Measurements from ENCODE around the gene NSD1.

Gene NSD1, protein sequence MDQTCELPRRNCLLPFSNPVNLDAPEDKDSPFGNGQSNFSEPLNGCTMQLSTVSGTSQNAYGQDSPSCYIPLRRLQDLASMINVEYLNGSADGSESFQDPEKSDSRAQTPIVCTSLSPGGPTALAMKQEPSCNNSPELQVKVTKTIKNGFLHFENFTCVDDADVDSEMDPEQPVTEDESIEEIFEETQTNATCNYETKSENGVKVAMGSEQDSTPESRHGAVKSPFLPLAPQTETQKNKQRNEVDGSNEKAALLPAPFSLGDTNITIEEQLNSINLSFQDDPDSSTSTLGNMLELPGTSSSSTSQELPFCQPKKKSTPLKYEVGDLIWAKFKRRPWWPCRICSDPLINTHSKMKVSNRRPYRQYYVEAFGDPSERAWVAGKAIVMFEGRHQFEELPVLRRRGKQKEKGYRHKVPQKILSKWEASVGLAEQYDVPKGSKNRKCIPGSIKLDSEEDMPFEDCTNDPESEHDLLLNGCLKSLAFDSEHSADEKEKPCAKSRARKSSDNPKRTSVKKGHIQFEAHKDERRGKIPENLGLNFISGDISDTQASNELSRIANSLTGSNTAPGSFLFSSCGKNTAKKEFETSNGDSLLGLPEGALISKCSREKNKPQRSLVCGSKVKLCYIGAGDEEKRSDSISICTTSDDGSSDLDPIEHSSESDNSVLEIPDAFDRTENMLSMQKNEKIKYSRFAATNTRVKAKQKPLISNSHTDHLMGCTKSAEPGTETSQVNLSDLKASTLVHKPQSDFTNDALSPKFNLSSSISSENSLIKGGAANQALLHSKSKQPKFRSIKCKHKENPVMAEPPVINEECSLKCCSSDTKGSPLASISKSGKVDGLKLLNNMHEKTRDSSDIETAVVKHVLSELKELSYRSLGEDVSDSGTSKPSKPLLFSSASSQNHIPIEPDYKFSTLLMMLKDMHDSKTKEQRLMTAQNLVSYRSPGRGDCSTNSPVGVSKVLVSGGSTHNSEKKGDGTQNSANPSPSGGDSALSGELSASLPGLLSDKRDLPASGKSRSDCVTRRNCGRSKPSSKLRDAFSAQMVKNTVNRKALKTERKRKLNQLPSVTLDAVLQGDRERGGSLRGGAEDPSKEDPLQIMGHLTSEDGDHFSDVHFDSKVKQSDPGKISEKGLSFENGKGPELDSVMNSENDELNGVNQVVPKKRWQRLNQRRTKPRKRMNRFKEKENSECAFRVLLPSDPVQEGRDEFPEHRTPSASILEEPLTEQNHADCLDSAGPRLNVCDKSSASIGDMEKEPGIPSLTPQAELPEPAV (N-terminal part only)

DNA sequence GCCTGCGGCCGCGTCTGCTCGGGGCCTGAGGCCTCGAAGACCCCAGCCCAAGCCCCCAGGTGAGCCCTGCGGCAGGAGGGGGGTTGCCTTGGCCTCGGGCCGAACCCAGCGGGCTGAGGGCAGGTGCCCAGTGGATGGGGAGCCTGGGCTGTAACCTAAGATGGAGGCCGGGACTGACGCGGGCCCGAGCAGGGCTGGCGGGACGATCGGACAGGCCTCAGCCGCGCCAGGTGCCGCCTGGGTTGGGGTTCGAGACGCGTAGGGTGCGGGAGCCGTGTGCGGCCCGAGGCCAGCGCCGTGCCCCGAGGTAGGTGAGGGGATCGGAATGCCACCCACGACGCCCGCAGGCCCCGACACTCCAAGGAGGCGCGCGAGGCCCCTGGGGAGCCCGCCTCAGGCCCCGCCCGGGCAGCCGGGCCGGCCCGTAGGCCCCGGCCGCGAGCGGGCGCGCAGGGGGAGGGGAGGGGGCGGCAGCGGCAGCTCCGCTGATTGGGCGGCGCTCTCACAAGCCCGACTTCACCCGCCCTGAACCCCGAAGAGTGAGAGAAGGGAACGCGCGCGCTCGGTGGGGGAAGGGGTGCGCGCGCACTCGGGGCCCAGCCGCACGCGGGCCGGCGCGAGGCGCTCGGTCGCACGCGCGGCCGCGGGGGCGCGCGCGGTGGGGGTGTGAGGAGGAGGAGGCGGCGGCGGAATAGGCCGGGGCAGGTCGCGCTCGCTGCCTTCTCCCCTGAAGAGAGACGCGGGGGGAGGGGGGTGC, at the start of gene NSD1:
Gene NSD1, plus strand, starts transcription at position 678 of the 757 bp plus-strand sequence. CDS start 1,331 bp downstream, outside the sequence.
- DNase-seq (ENCODE audit: low read depth): peak; percentile 87

GRCh38 chr5:177084175-177084574, 49.4 kb upstream of the NSD1 start:
- DNase-seq (ENCODE audit: low read depth): no peak

- DNase-seq (ENCODE audit: low read depth): no peak
Measured at GRCh38 chr5:177085985-177086653, 47.5 kb upstream of the NSD1 start.

DNA sequence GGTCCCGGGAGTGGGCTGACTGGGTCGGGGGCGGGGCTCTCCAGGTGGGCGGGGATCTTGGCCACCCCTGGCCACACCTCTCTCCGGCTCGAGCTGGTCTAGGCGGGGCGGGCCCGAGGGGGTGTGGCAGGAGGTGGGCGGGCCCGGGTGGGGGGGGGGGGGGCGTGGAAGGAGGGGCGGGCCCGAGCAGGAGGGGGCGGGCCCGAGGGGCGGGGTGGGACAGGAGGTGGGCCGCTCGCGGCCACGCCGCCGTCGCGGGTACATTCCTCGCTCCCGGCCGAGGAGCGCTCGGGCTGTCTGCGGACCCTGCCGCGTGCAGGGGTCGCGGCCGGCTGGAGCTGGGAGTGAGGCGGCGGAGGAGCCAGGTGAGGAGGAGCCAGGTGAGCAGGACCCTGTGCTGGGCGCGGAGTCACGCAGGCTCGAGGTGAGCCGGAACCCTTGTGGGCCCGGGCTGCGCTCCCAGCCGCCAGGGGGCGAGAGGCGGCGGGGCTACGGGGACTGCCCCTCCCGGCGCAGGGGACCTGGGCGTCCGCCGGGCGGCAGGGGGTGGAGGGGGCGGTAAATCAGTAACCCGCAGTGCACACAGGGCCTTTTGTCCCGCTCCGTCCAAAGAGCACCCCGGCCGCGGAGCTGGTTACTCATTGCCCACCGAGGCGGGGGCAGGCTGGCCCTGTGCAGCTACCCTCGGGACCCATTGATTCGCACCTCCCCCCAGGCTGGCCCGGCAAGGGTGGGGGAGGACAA, 46.7 kb upstream of the NSD1 start, which contains the start of gene FGFR4:
Gene FGFR4, plus strand, starts transcription at position 262 of the 744 bp plus-strand sequence. CDS start 2,688 bp downstream, outside the sequence.
- DNase-seq (ENCODE audit: low read depth): peak; percentile 48

DNA sequence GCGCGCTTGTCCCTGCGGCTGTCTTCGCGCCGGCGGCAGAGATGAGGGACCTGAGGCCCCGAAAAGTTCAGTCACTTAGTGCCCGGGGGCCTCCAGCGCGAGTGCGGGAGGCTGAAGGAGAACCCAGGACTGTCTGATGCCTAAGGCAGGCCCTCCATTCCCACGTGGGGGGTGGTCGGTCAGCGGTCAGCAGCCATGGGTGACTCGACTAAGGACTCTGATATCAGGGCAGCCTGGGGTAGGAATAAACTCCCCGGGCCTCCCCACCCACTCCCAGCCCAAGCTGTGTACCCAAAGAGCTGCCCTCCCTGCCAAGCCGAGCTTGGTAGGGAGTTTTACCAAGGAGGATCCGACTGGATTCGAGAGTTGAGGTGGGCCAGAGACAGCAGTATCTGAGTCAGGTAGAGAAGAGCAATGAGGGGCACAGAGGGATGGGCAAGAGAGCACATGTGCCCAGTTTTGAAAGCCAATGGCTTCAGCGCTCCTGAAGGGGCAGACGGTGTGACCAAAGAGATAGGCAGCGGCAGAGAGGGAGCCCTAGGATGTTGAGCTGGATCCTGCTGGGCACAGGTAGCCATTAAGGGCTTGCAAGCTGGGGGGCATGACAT, 46.1 kb upstream of the NSD1 start:
- no peak for DNase-seq (ENCODE audit: low read depth)

- no peak for DNase-seq (ENCODE audit: low read depth)
Measured at GRCh38 chr5:177089127-177089526, 44.4 kb upstream of the NSD1 start.

DNA sequence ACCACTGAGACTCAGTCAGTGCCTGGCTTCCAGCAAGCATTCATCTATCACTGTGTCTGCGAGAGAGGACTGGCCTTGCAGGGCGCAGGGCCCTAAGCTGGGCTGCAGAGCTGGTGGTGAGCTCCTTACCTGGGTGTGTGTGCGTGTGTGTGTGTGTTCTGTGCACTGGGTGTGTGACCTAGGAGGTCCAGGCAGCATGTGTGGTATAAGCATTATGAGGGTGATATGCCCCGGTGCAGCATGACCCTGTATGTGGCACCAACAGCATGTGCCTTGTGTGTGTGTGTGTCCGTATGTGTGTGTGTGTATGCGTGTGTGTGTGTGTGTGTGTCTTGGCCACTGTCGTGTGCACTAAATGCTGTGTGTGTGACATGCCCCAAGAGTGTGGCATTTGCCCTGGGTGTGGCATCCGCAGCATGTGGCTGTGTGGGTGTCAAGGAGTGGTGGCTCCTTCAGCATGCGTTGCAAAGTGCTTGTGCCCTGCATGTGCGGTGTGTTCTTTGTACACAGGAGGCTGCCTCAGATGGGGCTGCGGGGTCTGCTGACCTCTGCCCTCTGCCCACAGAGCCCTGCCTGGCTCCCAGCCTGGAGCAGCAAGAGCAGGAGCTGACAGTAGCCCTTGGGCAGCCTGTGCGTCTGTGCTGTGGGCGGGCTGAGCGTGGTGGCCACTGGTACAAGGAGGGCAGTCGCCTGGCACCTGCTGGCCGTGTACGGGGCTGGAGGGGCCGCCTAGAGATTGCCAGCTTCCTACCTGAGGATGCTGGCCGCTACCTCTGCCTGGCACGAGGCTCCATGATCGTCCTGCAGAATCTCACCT, 43.5 kb upstream of the NSD1 start:
- no peak for DNase-seq (ENCODE audit: low read depth)

- DNase-seq (ENCODE audit: low read depth): no peak
Measured at GRCh38 chr5:177090813-177091212, 42.8 kb upstream of the NSD1 start.

DNA sequence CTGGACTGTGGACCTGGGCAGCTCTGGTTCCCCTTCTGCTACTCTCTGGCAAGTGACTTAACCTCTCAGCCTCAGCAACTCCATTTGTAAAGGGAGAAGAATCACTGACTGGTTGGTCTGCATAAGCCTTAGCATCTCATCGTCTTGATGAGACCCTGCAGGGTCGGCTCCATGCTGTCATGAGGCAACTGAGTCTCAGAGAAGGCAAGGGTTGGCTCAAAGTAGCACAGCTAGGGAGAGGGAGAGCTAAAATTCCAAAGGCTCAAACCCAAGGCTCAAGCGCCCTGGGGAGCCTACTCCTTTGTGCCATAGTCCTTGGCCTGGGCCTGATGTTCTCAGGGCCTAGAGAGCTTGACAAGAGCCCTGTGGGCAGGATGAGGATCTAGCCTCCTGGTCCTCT, 42.3 kb upstream of the NSD1 start:
- DNase-seq (ENCODE audit: low read depth): no peak

DNA sequence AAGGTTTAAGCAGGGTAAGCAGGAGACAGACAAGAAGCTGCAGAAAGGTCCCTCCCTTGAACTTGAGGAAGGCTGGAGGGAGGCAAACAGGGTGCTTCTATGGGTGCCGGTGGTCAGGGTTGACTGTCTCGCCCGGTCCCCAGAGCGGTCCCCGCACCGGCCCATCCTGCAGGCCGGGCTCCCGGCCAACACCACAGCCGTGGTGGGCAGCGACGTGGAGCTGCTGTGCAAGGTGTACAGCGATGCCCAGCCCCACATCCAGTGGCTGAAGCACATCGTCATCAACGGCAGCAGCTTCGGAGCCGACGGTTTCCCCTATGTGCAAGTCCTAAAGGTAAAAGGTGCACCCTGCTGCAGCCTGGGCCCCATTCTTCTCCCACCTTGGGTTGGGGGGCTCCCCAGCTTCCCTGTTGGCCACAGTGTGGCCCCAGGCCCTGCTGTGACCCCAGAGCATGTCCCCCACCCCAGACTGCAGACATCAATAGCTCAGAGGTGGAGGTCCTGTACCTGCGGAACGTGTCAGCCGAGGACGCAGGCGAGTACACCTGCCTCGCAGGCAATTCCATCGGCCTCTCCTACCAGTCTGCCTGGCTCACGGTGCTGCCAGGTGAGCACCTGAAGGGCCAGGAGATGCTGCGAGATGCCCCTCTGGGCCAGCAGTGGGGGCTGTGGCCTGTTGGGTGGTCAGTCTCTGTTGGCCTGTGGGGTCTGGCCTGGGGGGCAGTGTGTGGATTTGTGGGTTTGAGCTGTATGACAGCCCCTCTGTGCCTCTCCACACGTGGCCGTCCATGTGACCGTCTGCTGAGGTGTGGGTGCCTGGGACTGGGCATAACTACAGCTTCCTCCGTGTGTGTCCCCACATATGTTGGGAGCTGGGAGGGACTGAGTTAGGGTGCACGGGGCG, 41.1 kb upstream of the NSD1 start:
- no peak for DNase-seq (ENCODE audit: low read depth)

GRCh38 chr5:177093082-177093712, 40.4 kb upstream of the NSD1 start:
- DNase-seq (ENCODE audit: low read depth): no peak

GRCh38 chr5:177093803-177094202, 39.8 kb upstream of the NSD1 start:
- no peak for DNase-seq (ENCODE audit: low read depth)

DNA sequence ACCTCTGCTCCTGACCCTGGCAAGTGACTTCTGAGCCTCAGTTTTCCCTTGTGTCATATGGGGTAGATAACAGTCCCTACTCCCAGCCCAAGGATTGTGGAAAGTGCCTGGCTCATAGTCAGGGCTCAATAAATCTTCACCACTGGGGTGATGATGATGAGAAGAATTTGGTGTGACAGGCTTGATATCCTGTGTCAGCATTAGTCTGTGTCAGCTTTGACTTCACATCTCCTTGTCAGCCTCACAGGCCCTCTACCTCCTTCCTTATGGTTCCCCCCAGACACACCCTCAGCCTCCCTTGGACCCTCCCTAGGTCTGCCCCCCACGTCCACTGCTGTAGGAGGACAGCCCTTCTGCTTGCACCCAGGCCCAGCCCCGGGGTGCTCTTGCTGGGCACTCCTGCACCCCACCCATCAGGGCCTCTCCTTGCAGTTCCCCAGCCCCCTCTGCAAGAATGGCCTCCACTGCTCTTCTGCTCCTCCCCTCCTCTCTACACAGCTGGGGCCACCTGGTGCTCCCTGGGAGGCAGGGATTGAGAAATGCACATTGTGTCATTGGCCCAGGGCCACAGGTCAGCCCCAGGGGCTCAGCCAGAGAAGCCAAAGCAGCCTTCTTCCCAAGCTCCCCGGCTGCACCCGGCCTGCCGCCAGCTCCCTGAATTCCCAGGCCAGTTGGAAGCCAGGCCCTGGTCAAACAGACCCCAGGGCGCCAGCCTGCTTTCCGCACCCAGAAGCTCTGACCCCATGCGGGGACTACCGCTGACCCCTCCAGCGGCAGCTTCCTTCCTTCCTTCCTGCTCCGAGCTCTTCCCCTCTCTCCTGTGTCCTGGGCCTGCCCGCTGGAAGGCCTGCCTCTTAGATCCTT, 39.1 kb upstream of the NSD1 start:
- DNase-seq (ENCODE audit: low read depth): no peak

DNA sequence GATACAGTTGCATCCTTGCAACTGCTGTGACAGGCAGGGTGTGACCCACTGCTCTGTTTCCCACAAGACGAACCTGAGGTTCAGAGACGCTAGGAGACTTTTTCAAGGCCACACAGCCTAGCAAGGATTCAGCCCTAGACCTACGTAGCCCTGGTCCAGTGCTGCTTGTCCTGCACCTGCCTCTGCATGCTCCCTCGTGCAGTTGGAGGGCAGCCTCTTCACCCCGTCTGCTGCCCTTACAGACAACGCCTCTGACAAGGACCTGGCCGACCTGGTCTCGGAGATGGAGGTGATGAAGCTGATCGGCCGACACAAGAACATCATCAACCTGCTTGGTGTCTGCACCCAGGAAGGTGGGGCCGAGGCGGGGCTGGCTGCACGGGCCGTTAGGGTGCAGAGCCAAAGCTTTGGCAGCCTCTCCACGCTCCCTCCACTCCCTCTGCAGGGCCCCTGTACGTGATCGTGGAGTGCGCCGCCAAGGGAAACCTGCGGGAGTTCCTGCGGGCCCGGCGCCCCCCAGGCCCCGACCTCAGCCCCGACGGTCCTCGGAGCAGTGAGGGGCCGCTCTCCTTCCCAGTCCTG, 38.4 kb upstream of the NSD1 start:
- no peak for DNase-seq (ENCODE audit: low read depth)

DNA sequence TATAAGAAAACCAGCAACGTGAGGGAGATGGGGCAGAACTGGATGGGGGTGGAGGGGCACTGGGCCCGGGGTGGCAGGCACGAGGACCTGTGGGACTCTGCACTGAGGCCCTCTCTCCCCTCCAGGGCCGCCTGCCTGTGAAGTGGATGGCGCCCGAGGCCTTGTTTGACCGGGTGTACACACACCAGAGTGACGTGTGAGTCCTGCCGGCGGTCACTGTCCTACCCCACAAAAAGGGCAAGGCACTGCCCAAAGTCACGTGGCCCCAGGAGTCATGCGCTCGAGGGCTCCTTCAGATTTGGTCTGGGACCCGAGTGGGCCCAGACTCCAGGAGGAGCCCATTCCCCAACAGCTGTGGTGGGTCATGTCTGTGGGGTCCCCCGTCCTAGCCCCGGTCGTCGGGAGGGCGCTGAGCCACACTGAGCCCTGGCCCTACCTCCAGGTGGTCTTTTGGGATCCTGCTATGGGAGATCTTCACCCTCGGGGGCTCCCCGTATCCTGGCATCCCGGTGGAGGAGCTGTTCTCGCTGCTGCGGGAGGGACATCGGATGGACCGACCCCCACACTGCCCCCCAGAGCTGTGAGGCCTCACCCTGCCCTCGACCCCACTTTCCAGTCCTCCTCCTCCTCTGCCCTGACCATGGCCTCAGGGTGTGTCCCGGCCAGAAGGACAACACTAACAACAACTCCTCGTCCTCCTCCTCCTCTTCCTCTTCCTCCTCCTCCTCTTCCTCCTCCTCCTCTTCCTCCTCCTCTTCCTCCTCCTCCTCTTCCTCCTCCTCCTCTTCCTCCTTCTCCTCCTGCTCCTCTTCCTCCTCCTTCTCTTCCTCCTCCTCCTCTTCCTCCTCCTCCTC, 37.2 kb upstream of the NSD1 start:
- DNase-seq (ENCODE audit: low read depth): no peak

All from stimulated activated CD4-positive, alpha-beta T cell treated with anti-CD3 and anti-CD28 coated beads, Interleukin-2, amount 100 ng/mL, for 4 hours (primary cell).